Stimulated activated CD8-positive, alpha-beta memory T cell treated with anti-CD3 and anti-CD28 coated beads, Interleukin-12 subunit alpha, Interleukin-12 subunit beta, amount 100 ng/mL, for 1 hour (primary cell): ENCODE measurements around the gene EGFLAM.

Experiments
- DNase-seq: peaks from one replicate; pipeline ENCODE4 v3.0.0-alpha.2; 2020; ENCODE audit warnings: low read depth

EGFLAM gene

GRCh38 chr5:38258319-38259061 lies at the start of gene EGFLAM:
Gene EGFLAM, plus strand, starts transcription at chr5:38258559. Its CDS starts 196 bp downstream, at chr5:38258755.
- DNase-seq, result no peak

DNA sequence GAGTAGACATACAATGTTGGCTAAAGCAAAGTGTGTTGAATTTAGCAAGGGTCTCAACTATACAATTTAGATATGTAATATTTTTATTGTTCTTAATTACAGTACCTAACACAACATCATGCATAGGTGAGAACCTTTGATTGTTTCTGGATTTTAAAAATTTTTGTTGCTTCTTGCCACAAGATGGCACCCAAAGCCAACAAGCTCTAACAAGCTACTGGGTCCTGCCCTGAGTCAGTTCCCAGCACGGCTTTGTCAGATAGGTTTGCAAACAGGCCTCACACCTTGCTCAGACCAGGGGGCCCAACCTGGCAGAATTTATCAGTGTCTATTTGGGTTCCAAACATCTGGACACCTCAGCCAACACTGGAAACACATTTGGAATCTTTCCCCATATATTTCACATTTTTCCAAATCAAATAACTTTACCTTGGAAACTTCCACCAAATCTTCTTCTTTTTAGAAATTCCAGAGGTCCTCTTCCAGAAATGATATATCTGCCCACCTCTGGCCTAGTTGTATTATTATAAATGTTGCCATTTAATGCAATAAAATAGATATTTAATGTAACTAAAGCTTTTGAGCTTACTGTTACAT lies 49.5 kb upstream of the EGFLAM start:
- DNase-seq, result no peak

- no peak for DNase-seq
These were observed 47.5 kb upstream of the EGFLAM start for GRCh38 chr5:38210676-38211353.

- DNase-seq, result no peak
These were observed 47.0 kb upstream of the EGFLAM start for GRCh38 chr5:38211354-38211710.

DNA sequence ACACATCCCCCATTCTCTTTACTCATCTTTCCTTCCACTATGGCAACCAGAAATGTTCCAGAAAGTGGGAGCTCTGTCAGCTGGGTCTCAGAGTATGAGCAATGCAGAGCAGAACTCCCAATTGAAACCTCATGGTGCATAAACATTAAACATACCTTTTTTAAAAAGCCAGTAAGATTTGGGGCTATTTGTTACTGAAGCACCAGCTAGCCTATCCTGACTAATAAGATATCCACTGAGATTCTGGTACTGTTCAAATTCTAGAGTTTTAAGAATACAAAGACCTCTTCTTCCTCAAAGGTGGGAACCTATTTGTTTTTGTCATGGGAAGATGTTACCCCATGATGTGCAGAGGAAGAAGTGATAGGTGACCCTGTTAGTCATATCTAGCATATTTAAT lies 46.1 kb upstream of the EGFLAM start:
- DNase-seq, result no peak

DNA sequence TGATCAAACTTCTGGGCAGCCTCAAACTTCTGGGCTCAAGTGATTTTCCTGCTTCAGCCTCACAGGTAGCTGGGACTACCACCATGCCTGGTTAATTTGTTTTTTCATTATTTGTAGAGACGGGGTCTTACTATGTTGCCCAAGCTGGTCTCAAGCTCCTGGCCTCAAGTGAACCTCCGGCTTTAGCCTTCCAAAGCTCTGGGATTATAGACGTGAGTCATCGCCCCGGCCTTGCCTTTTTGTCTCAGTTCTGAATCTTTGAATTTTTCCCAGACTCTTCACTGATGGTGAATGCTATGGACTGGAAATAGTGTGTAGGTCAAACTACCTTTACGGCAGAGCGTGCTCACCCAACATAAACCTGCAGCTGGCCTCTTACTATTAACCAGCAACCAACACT lies 32.3 kb upstream of the EGFLAM start:
- DNase-seq, result no peak

DNA sequence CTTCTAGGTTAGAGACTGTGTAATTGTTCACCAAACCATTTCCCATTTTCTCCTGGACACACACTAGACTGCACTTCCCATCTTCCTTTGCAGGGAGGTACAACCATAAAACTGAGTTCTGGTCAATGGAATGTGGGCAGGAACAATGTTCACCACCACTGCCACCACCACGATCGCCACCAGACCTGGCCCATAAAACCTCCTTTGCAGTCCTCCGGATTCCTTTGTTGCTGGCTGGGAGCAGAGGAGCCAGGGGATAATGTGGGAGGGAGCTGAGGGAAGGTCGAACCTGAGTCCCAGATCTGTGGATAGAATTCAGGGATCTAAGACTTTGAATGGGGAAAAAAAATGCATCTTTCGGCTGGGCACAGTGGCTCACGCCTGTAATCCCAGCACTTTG lies 29.4 kb upstream of the EGFLAM start:
- no peak for DNase-seq

DNA sequence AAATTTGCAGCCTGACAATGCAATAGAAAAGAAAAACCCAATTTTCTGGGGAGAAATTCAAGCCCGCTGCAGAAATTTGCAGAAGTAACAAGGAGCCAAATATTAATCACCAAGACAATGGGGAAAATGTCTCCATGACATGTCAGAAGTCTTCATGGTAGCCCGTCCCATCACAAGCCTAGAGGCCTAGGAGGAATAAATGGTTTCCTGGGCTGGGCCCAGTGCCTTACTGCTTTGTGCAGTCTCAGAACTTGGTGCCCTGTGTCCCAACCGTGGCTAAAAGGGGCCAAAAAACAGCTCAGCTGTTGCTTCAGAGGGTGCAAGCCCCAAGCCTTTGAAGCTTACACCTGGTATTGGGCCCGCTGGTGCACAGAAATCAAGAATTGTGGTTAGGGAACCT lies 23.6 kb upstream of the EGFLAM start:
- DNase-seq, result no peak

DNA sequence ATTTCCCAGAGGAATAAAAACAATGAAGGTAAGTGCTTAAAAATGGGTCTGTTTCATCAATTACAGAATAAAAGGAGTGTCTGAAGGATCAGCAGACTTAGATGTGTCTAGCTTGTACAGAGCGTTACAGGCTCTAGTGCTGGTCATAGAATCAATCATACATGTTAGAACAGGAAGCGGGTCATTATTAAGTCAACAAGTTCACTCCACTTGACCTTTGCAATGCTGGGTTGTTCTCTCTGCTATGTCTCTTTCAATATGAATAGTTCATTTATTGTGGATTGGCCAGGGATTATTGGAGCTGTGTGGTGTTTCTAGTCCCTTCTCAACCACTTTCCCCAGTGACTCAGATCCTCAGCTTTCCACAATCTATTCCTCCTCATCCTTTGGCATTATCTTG lies 20.7 kb upstream of the EGFLAM start:
- DNase-seq, result no peak

GRCh38 chr5:38240212-38240611 lies 18.1 kb upstream of the EGFLAM start:
- no peak for DNase-seq

GRCh38 chr5:38241655-38242054 lies 16.7 kb upstream of the EGFLAM start:
- DNase-seq, result no peak

- DNase-seq, result no peak
These were observed 13.1 kb upstream of the EGFLAM start for GRCh38 chr5:38245307-38245706.

GRCh38 chr5:38249301-38249700 lies 9.1 kb upstream of the EGFLAM start:
- DNase-seq, result no peak

GRCh38 chr5:38249812-38250211 lies 8.5 kb upstream of the EGFLAM start:
- DNase-seq, result no peak

DNA sequence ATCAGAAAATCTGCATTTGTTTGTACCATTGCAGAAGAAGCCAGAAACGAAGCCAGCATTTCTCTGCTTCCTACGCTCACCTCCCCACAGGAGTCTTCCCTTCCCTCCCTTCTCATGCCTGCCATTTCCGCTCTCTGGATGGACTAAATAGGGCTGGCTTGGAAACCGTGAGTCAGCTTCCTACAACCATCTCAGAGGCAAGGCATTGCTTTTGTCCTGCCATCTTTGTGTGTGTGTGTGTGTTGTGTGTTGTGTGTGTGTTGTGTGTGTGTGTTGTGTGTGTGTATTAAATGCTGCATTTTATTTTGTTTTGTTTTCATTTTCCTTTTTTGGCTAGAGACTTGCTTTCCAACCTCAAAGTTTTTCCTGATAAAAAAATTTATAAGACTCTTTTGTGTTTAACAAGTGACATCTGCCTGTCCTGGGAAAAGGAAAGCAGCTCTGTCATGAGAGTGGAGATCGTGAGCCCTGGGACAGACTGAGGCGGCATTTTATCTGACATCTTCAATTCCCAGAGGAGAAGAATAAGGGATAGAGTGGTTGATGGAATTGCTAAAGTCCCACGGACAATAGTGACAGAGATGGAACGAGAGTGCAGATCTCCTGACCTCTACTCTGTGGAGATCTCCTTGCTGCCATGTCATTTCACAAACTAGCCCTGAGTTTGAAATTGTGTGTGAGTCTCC lies 7.5 kb upstream of the EGFLAM start:
- no peak for DNase-seq

DNA sequence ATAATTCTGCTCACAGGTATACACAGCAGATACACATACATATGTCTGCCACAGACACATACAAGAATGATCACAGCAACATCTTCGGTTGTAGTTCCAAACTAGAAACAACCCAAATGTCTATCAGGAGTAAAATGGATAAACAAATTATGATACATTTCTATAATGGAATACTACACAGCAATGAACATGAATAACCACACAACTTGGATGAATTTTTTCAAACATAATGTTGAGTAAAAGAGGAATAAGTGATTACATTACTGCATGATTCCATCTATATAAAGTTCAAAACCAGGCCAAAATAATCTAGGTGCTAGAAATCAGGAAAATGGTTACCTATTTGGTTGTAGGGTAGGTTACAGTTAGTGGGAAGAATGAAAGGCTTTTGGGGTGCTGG lies 4.6 kb upstream of the EGFLAM start:
- no peak for DNase-seq

DNA sequence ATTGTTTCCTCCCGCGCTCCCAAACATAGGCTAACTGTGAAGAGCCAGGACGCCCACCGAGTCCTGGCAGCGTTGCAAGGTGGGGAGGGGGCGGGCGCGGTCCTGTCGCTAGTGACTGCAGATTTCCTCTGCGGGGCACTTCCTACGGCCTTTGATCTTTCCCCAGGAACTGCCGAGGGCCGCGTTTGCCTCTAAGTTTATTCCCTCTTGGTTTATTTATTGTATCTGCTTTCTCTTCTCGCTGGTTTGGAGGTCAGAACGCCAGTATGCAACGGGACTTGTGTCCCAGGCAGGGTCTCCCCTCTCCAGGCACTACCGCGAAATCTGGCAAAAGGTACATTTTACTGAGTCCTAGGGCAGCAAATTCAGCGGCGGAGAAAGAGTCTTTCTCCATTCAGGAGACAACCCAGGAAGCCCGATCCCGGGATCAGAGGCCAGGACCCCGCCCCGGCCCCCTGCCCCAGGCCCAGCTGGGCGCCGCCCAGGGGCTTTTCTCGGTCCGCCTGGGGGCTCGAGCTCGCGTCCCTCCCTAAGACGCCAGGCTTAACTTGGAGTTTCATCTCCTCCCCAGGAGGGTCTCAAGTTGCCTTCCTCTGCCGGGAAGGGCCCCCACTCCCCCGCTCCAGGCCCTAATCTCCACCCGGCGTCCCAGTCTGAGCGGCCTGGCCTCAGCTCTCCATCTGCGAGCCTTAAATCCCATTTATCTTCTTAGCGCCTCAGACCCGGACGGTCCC lies 884 bp upstream of the EGFLAM start:
- no peak for DNase-seq

DNA sequence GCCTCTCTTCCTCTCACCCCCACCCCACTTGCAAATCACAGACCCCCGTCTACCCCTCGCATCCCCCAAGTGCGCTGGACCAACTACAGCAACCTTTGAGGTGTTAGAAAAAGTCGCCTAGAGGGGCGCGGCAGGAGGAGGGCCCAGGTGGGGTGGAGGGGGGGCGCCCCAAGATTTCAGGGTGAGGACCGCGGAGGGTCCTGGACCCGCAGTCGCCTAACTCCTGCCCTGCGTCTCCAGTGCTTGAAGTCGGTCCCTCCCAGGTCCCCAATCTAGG lies 379 bp upstream of the EGFLAM start:
- no peak for DNase-seq

DNA sequence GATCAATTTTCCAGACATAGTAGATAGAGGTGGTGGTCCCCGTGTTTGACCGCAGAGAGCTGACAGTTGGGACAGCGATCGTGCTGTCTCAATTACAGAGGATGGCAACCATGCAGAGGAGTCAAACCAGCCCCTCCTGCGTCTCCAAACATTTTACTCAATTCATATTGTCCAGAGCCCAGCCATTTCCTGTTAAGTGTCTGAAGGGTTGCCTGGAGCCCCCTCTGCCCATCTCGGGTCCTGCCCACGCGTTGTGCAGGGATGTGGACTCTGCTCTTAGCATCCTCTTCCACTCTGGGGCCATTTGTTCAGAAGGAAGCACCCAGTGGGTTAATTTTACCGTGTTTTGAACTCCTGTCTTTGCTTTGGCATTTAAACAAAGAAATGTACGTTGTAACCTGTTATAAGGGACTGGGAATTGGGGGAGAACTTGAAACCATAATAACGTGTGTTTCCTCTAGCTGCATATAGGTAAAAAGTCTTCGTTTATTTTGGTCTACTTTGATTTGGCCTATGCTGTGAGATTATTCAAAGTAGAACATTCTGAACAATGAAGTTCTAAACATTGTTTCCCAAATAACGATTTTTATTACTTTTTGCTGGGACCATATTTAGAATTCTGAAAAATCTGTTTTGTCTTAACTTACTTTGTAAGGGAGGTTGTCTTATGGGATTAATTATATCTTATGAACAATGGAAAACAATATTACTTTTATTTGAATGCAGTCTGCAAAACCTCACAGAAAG lies 876 bp downstream of the EGFLAM start:
- no peak for DNase-seq

- no peak for DNase-seq
These were observed 1.4 kb downstream of the EGFLAM start for GRCh38 chr5:38259809-38260160.

GRCh38 chr5:38263983-38264382 lies 5.6 kb downstream of the EGFLAM start:
- no peak for DNase-seq
